HG03139 (cell line): ENCODE results near the gene CTTNBP2.

Experiments used
- ATAC-seq: cut with Tn5 transposase; IDR thresholded peaks from one replicate; pipeline ENCODE4 v1.9.1; 2021; ENCODE audit not compliant: unreplicated experiment

Gene CTTNBP2

GRCh38 chr7:117872561-117873309, 506 bp downstream of the CTTNBP2 start:
- ATAC-seq: no peak

- no peak for ATAC-seq
Measured at GRCh38 chr7:117871778-117872538, 1.3 kb downstream of the CTTNBP2 start.

GRCh38 chr7:117871401-117871777, 1.9 kb downstream of the CTTNBP2 start:
- ATAC-seq: no peak

GRCh38 chr7:117870448-117871130, 2.7 kb downstream of the CTTNBP2 start:
- no peak for ATAC-seq

GRCh38 chr7:117869374-117869773, 3.9 kb downstream of the CTTNBP2 start:
- ATAC-seq: no peak

- ATAC-seq: no peak
Measured at GRCh38 chr7:117863618-117864017, 9.6 kb downstream of the CTTNBP2 start.

- no peak for ATAC-seq
Measured at GRCh38 chr7:117862378-117862777, 10.9 kb downstream of the CTTNBP2 start.

GRCh38 chr7:117859246-117859812, 13.9 kb downstream of the CTTNBP2 start:
- no peak for ATAC-seq

GRCh38 chr7:117858712-117859111, 14.5 kb downstream of the CTTNBP2 start:
- no peak for ATAC-seq

GRCh38 chr7:117857718-117858117, 15.5 kb downstream of the CTTNBP2 start:
- no peak for ATAC-seq

GRCh38 chr7:117856196-117856595, 17.0 kb downstream of the CTTNBP2 start:
- no peak for ATAC-seq

GRCh38 chr7:117854186-117854585, 19.1 kb downstream of the CTTNBP2 start:
- no peak for ATAC-seq

- no peak for ATAC-seq
Measured at GRCh38 chr7:117848941-117849340, 24.3 kb downstream of the CTTNBP2 start.

- no peak for ATAC-seq
Measured at GRCh38 chr7:117844678-117845077, 28.6 kb downstream of the CTTNBP2 start.

- ATAC-seq: no peak
Measured at GRCh38 chr7:117841611-117842010, 31.6 kb downstream of the CTTNBP2 start.

- no peak for ATAC-seq
Measured at GRCh38 chr7:117841011-117841410, 32.2 kb downstream of the CTTNBP2 start.

GRCh38 chr7:117839507-117839906, 33.7 kb downstream of the CTTNBP2 start:
- peak; percentile 41 for ATAC-seq

- peak; percentile 97 for ATAC-seq
Measured at GRCh38 chr7:117837841-117838240, 35.4 kb downstream of the CTTNBP2 start.

- no peak for ATAC-seq
Measured at GRCh38 chr7:117835016-117835664, 38.1 kb downstream of the CTTNBP2 start.

GRCh38 chr7:117830422-117830954, 42.8 kb downstream of the CTTNBP2 start:
- ATAC-seq: no peak
